Mesodermal cell (in vitro differentiated cells): ENCODE data around the gene EPB42.

ENCODE experiments used
- H3K27ac ChIP-seq: 2 replicates; pipeline ENCODE4 v1.7.0; 2013; ENCODE audit warnings: mild to moderate bottlenecking, low read depth, low read length, moderate library complexity; ENCODE audit not compliant: severe bottlenecking
- H3K36me3 ChIP-seq: 2 replicates; pipeline ENCODE4 v1.7.1; 2013; ENCODE audit warnings: mild to moderate bottlenecking, low read length, moderate library complexity; ENCODE audit not compliant: control insufficient read depth, insufficient read depth
- H3K4me1 ChIP-seq: one replicate; pipeline ENCODE4 v1.7.1; 2013; ENCODE audit warnings: mild to moderate bottlenecking, low read length; ENCODE audit not compliant: insufficient read depth, control insufficient read depth, poor library complexity, severe bottlenecking
- H3K4me3 ChIP-seq: 2 replicates; pipeline ENCODE4 v1.7.0; 2013; ENCODE audit warnings: low read length, control low read depth, mild to moderate bottlenecking; ENCODE audit not compliant: insufficient read depth, poor library complexity, severe bottlenecking; ENCODE audit errors: extremely low read depth
- H3K9me3 ChIP-seq: 2 replicates; pipeline ENCODE4 v1.7.1; 2013; ENCODE audit warnings: mild to moderate bottlenecking, low read length, moderate library complexity; ENCODE audit not compliant: control insufficient read depth
- WGBS, 2 experiments: methylation state at CpG; one replicate each; pipeline ENCODE4 v1.1.5; 2013; ENCODE audit warnings: missing lambda C conversion rate in 2 of 2; ENCODE audit not compliant: insufficient coverage in 2 of 2; 5-methylcytosine and 5-hydroxymethylcytosine counted together

Gene EPB42

DNA sequence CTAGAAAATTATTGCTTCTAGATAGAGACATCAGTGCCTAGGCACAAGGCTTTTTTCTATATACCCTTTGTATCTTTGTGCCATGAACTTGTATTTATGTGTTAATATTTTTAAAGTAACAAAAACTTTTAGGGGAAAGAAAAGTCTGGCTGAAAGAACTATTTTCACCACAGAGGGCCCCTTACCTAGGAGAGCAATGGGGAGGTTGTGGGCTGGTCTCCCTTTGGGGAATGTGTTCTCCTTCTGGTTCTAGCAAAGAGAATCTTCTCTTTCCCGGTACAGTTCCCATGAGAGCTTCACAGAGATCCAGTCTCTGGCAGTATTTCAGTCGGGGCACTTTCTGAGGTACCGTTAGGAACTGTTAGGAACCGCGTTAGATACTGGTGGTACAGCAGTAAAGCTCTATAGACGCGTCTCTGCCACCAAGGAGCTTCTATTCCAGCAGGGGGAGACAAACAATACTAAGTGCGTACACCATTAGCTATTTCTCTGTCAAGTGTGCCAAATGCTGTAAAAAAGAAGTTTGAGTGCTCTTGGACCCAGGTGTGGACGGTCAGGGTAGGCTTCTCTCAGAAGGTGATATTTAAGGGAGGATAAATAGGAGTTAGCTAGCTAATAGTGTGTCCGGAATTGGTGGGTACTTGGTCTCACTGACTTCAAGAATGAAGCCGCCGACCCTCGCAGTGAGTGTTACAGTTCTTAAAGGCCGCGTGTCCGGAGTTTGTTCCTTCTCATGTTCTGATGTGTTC, 4.6 kb upstream of the EPB42 start:
- WGBS, 2 experiments: 51 to 63% methylated on average over 13 of the region's 16 CpGs

DNA sequence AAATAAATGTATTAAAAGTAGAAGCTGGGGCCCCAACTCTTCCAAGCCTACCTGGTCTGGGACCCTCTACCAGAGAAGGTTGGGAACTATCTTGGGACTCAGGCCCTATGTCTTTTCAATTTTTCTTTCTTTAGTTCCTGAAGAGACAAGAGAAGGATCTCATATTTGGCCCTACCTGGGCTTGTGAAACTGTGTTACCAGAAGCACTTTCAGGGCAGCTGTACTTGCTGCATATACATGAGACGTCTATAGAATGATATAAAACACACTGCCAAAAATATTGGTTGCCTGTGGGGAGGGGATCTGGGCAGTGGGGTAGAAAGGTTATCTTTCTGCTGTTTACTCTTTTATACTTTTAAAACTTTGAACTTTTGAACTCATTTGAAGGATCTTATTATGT, 604 bp upstream of the EPB42 start:
- Histone ChIP-seq H3K4me3 (no peak overlapping the region), H3K9me3 (no peaks in the 10 kb centered on the region), H3K4me1 (no peaks in the 10 kb centered on the region), H3K36me3 (no peaks in the 10 kb centered on the region), H3K27ac (no peak overlapping the region)
- WGBS, 2 experiments: no CpG with 5 or more reads among the region's 1 CpG

More for the DNA sequence above, 4.6 kb upstream of the EPB42 start:
- Histone ChIP-seq H3K27ac (no peak overlapping the region), H3K36me3 (no peaks in the 10 kb centered on the region), H3K9me3 (no peaks in the 10 kb centered on the region), H3K4me3 (no peak overlapping the region), H3K4me1 (no peaks in the 10 kb centered on the region)

DNA sequence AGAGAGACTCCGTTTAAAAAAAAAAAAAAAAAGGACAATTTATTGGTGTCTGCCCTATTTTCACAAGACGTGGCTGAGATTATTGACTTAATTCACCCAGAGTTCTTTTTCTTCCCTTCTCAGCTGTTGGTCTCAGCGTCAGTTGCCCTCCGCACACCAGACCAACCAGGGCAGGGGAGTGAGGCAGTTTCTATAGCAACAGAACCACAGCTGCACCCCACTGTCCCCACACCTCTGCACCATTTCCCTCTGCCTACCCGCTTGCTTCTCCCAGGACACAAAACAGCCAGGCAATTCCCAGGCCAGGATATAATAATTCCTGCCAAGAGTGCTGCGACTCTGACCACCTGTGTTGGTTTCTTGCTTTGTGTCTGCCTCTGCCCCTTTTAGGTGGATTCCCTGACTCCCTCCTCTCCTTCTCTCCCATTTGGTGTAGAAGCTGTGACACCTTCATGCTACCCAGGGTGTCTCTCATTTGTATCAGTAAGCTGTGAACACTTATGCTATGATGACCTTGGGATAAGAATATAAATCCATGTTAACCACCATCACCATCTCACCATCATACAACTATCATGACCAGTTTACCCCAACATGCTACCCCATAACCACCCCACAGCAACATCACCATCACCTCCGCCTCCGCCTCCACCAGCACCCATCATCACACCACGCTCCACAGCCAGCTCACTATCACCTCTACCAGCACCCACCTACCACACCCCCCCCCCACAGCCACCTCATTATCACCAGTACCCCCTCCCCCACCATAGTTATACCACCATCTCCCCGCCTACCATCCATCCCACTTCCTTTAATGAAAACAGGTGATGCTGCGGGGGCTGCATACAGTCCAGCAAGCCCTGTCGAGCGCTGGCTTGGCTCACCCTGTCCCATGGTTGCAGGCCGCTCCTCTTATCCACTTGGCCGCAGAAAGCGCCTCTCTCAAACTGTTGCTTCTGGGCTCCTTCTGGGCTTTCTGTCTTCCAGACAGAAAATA, 589 bp downstream of the EPB42 start:
- Histone ChIP-seq H3K4me1 (no peaks in the 10 kb centered on the region), H3K9me3 (no peaks in the 10 kb centered on the region), H3K4me3 (no peak overlapping the region), H3K36me3 (no peaks in the 10 kb centered on the region), H3K27ac (no peak overlapping the region)
- WGBS, 2 experiments: 92 to 96% methylated on average over 7 to 13 of the region's 16 CpGs

DNA sequence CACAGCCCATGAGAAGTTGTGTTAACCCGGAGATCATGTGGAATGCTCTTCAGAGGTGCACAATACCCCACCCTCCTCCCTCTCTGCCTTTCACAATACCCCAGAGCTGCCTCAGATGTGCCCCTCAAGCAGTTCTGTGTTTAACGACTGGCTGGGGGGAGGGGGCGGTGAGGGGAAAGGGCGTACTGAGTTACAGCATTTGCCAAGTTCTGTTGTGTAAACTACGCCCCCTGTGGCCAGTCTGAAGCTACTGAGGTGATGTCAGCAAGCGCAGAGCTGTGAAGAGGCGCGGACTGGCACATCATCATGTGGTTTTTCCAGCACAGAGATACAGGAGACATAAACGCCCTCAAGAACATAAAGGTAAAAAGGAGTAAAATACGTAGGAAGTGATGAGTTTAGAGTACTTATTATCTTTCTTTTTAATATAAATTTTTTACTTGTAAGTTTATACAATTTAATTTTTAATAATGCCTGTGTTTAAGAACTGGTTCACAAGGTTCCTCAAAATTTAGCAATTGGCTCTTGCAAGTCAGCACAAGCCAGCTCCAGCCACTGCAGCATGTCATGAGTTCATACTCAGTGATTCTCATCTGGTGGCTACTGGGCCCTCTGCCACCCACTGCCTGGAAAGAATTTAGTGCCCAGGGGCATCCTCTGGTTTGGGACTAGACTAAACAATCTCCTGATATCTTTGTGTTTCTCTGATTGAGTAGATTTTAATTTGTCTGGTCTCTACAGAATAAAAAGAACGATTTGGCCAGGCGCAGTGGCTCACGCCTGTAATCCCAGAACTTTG, 1.7 kb downstream of the EPB42 start:
- no peak overlapping the region for H3K27ac ChIP-seq
- H3K4me3 ChIP-seq: no peak overlapping the region
- WGBS, 2 experiments: 53 to 57% methylated on average over 8 to 12 of the region's 13 CpGs
- no peaks in the 10 kb centered on the region for H3K9me3 ChIP-seq
- H3K36me3 ChIP-seq: no peaks in the 10 kb centered on the region
- no peaks in the 10 kb centered on the region for H3K4me1 ChIP-seq

DNA sequence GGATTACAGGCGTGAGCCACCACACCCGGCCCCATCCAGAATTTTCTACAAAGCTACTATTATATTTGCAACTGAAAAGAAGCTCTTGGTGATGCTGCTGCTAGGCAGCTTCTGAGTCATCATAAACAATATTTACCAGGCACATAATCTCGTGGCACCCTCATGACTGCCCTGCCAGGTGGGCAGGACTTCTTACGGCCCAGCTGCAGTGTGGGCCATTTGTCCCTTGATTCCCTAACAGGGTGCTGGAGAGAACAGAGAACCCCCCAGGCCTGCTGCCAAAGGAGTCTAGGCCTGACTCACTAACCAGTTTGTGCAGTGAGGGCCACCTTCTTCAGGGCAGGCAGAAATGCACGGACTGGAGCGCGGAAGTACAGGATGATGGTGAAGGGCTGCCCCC, 4.9 kb downstream of the EPB42 start:
- H3K4me1 ChIP-seq: no peaks in the 10 kb centered on the region
- H3K36me3 ChIP-seq: no peaks in the 10 kb centered on the region
- H3K27ac ChIP-seq: no peak overlapping the region
- 92 to 96% methylated on average over 5 to 7 of the region's 7 CpGs for WGBS, 2 experiments
- H3K9me3 ChIP-seq: no peaks in the 10 kb centered on the region
- H3K4me3 ChIP-seq: no peak overlapping the region

DNA sequence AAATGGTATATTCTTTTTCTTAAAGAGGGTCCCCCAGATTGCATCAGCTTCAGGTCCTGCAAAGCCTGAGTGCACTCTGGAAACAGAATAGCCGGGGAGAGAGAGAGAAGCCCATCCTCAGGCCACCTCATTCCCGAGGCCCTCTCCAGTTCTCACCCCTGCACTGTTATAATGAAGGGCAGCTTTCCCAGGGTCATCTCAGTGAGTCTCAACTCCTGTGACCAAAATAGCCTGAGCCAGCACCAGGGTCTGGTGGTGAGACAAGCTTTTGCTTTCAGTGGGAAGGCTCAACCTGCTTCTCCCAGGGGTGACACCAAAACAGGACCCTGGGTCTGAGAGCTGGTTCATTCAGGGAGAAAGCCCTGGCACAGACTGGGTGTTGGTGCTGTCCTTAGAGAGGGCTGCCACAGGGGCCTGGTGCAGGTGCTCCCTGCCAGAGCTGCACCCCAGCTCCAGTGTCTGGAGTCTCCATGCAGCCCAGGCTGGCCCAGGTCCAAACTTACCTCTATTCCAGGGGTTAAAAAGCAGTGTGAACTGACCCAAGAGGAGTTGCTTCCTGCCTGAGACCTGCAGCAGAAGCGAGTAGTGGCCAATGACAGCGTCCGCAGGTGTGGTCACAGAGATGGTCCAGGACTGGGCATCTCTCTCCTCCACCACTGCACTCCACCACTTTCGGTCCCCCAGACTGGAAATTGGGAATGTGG, 6.1 kb downstream of the EPB42 start:
- no peak overlapping the region for H3K27ac ChIP-seq
- no peaks in the 10 kb centered on the region for H3K36me3 ChIP-seq
- 97 to 100% methylated on average over 3 of the region's 6 CpGs for WGBS, 2 experiments
- H3K4me1 ChIP-seq: no peaks in the 10 kb centered on the region
- no peaks in the 10 kb centered on the region for H3K9me3 ChIP-seq
- H3K4me3 ChIP-seq: no peak overlapping the region

DNA sequence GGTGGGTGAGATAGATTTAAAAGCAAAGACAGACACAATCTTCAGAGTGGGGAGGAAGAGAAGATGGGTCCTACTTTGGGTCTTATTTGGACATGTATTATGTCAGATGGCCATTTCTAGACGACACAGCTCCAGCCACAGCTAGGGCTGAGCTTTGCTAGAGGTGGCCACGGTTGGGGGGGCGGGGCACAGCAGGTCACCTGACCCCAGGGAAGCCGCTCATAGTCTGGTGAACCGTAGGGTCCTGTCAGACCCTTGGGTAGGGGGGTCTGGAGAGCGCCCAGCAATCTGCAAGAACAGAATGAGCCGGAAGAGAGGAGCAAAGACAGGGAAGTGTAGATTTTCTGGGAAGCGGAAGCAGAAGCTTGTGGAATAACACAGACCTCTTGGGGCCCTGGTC, 6.6 kb downstream of the EPB42 start:
- WGBS, 2 experiments: 79 to 84% methylated on average over 5 to 7 of the region's 8 CpGs
- Histone ChIP-seq H3K4me3 (no peak overlapping the region), H3K4me1 (no peaks in the 10 kb centered on the region), H3K27ac (no peak overlapping the region), H3K36me3 (no peaks in the 10 kb centered on the region), H3K9me3 (no peaks in the 10 kb centered on the region)

DNA sequence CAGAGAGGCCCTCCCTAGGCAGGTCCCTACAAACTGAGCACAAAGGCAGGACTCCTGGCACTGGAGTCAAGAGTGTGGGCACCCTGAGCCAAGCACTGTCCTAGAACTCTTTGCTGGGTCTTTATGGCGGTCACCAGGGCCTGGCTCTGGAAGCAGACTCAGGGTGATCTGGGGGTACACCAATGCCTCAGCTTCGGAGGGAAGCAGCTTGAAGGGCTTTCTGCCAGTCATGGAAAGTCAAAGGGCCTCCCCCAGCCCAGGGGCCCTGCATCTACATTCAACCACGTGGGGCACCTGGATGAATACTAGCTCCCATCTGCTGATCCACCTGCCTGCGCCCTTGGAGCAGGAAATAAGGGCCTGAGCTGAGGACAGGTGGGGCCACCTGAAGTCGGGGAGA, 7.4 kb downstream of the EPB42 start:
- no peaks in the 10 kb centered on the region for H3K4me1 ChIP-seq
- H3K27ac ChIP-seq: no peak overlapping the region
- H3K36me3 ChIP-seq: no peaks in the 10 kb centered on the region
- WGBS, 2 experiments: 84 to 93% methylated on average over 4 to 5 of the region's 5 CpGs
- no peaks in the 10 kb centered on the region for H3K9me3 ChIP-seq
- H3K4me3 ChIP-seq: no peak overlapping the region

DNA sequence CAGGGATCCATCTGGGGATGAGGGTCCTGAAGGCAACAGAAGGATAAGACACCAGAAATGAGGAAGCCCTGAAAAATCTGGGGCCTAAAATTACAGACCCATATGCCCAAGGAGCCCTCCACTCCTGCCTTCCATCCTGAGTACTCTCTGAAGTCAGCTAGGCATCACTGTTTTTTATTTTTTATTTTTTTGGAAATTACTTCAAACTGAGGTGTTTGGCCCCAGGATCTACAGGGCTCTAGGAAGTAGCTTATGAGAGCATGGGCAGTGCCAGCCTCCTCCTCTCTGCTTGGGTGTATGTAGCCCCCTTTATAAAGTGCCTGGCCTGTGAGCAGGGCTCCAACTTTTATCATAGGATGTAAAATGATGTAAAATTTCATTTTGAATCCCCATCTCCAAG, 7.9 kb downstream of the EPB42 start:
- H3K36me3 ChIP-seq: no peaks in the 10 kb centered on the region
- H3K27ac ChIP-seq: no peak overlapping the region
- H3K4me1 ChIP-seq: no peaks in the 10 kb centered on the region
- H3K4me3 ChIP-seq: no peak overlapping the region
- H3K9me3 ChIP-seq: no peaks in the 10 kb centered on the region

DNA sequence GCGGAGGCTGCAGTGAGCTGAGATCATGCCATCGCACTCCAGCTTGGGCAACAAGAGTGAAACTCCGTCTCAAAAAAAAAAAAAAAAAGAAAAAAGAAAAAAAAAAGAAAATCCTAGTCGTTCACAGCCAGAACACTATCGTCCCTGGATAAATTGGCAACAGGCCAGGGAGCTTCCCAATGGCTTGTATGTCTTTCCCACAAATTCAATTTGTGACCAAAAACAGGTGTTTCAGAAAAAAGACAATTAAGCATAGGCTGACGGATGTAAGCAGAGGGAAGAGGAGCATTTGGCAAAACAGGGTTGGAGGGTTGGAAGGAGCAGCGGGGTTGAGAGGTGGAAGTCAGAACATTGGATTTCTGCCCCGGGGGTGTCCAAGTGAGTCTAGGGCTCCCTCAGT, 8.5 kb downstream of the EPB42 start:
- no peaks in the 10 kb centered on the region for H3K36me3 ChIP-seq
- 87 to 93% methylated on average over 5 to 8 of the region's 8 CpGs for WGBS, 2 experiments
- H3K9me3 ChIP-seq: no peaks in the 10 kb centered on the region
- H3K4me3 ChIP-seq: no peak overlapping the region
- no peak overlapping the region for H3K27ac ChIP-seq
- no peaks in the 10 kb centered on the region for H3K4me1 ChIP-seq
